Measurements from ENCODE around the gene NABP1. TPM values are rescaled to one million over a fixed set of nuclear protein-coding genes. Genes with fewer than 3 reads are reported as not detected.

The NABP1 gene
- total RNA-seq, 6 experiments from 2014 or later: 95.9 to 121 (median 109) TPM

DNA sequence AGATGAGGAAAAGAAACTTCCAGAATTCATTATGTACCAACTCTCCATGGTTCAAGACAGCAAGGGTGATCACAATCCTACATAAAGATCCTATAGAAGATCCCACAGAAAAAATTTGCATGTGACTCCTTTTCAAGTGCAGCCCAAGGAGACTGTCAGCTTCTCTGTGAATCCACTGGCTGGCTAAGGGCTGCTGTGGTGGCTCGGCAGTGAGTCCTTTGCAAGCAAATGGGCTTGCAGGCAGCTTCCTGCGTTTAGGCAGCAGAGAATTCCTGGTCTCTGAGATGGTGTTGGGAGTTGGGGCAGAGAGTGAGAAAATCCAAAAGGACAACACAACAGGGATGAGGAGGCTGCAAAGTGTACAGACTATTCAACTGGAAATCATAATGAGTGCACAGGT lies 43.4 kb downstream of the NABP1 start:
- no peak overlapping the region for H3K27ac Mint-ChIP-seq
- no peaks in the 10 kb centered on the region for H3K9me3 Mint-ChIP-seq
- no peak overlapping the region for H3K4me3 Mint-ChIP-seq
- H3K4me1 Mint-ChIP-seq (ENCODE audit: low read depth): no peaks in the 10 kb centered on the region
- TF ChIP-seq, protein P1, sequence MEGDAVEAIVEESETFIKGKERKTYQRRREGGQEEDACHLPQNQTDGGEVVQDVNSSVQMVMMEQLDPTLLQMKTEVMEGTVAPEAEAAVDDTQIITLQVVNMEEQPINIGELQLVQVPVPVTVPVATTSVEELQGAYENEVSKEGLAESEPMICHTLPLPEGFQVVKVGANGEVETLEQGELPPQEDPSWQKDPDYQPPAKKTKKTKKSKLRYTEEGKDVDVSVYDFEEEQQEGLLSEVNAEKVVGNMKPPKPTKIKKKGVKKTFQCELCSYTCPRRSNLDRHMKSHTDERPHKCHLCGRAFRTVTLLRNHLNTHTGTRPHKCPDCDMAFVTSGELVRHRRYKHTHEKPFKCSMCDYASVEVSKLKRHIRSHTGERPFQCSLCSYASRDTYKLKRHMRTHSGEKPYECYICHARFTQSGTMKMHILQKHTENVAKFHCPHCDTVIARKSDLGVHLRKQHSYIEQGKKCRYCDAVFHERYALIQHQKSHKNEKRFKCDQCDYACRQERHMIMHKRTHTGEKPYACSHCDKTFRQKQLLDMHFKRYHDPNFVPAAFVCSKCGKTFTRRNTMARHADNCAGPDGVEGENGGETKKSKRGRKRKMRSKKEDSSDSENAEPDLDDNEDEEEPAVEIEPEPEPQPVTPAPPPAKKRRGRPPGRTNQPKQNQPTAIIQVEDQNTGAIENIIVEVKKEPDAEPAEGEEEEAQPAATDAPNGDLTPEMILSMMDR (IDR thresholded peaks at IDR 0.05): no peak
- H3K36me3 Mint-ChIP-seq (ENCODE audit: low read depth): no peaks in the 10 kb centered on the region
- H3K27me3 Mint-ChIP-seq (ENCODE audit: insufficient read depth): no peaks in the 10 kb centered on the region
- no peak for DNase-seq

DNA sequence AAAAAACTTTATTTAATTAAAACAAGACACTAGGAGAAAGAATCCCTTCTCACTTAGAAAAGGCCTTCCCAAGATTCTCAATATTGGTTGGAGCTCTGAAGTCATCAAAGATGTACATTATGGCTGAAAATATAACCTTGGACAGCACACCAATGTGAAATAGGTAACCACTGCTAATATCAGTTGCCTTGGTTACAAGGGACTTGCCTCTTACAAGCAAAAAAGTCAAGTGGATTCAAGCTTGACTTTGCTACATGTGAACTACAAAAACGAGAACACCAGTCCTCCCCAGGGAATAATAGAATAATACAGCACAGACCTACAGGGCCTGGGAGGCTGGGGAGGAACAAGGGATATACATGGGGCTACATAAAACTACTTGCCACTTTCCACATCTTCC lies 46.1 kb downstream of the NABP1 start:
- no peak overlapping the region for H3K4me3 Mint-ChIP-seq

DNA sequence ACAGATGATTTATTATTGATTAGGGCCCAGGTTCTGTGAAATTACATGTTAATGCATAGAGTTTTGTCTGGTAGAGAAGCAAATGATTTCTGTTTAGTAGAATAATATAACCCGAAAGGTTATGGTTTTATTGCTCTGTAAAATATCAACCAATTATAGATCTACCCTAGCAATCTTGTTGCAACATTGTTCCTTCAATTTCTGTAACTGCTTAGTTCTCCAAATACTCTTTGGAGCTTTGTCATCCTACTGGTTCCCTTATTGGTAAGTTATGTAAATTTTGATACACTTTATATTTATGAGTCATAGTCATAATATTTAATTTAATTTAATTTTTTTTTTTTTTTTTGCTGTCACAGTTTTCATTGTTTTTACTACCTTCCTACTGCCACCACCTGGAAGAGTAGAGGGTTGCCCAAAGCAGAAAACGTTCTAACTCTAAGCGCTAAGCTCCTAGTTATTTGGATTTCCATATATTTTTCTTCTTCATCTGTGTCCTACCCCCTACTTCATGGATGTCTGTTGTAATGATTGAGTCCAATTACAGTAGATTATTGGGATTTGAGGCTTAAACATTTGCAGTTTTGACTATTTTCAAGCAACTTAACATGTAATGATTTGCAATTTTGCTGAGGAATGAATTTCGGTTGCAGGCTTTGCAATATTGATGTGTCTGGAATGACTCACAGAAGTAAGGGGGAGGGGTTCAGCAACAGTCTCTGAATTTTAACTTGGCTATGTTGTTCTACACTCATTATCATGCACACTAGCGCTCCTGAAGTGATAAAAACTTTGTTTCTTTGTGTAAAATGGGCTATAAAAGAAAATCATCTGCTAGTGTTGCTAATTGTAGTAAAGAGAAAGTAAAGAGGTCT lies 51.1 kb downstream of the NABP1 start:
- DNase-seq: no peak
- no peaks in the 10 kb centered on the region for H3K27me3 Mint-ChIP-seq (ENCODE audit: insufficient read depth)
- no peaks in the 10 kb centered on the region for H3K9me3 Mint-ChIP-seq
- H3K36me3 Mint-ChIP-seq (ENCODE audit: low read depth): no peaks in the 10 kb centered on the region
- TF ChIP-seq, protein P1 (IDR thresholded peaks at IDR 0.05): peak; percentile 37
- no peaks in the 10 kb centered on the region for H3K4me1 Mint-ChIP-seq (ENCODE audit: low read depth)
- H3K4me3 Mint-ChIP-seq: no peak overlapping the region
- no peak overlapping the region for H3K27ac Mint-ChIP-seq

More for the DNA sequence above, 46.1 kb downstream of the NABP1 start:
- Mint-ChIP-seq H3K9me3 (no peaks in the 10 kb centered on the region), H3K27ac (no peak overlapping the region), H3K27me3 (ENCODE audit: insufficient read depth) (no peaks in the 10 kb centered on the region), H3K36me3 (ENCODE audit: low read depth) (no peaks in the 10 kb centered on the region), H3K4me1 (ENCODE audit: low read depth) (no peaks in the 10 kb centered on the region)
- TF ChIP-seq, protein P1 (IDR thresholded peaks at IDR 0.05): no peak
- DNase-seq: no peak

DNA sequence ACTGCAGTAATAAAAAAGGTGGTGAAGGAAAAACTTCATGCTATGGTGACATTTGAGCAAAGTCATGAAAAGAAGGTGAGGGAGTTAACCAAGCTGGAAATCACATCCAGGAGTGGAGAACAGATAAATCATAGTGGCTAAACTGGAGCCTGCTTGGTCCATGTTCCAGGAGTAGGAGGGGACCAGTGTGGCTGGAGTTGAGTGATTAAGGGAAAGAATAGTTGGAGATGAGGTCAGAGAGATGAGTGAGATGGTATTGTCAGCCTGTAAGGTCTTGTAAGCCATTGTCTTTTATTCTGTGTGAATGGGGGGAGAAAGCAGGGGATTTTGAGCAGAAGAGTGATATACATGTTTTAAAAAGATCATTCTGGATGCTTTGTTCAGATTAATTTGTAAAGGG lies 52.3 kb downstream of the NABP1 start:
- Mint-ChIP-seq H3K27me3 (ENCODE audit: insufficient read depth) (no peaks in the 10 kb centered on the region), H3K9me3 (no peaks in the 10 kb centered on the region), H3K4me1 (ENCODE audit: low read depth) (no peaks in the 10 kb centered on the region), H3K27ac (no peak overlapping the region), H3K36me3 (ENCODE audit: low read depth) (no peaks in the 10 kb centered on the region), H3K4me3 (no peak overlapping the region)
- no peak for DNase-seq
- TF ChIP-seq, protein P1 (IDR thresholded peaks at IDR 0.05): no peak

Other genes starting within 250 kb of the NABP1 start
- 10 to 100 TPM in 4 of 6 experiments, 1 to 10 TPM in 2; 3.1 to 15.9 (median 14.5) TPM for gene CAVIN2, start 169.0 kb downstream of the NABP1 start, total RNA-seq (2021; fragmentation: NEBNext Ultra II Directional; extraction: Animal tissue kit (Norgen Biotek cat#: 25700))

Measured in HFFc6 (cell line).